CD4-positive, CD25-positive, alpha-beta regulatory T cell (primary cell): Measurements from ENCODE around the gene PDCD2. TPM values are rescaled to one million over a fixed set of nuclear protein-coding genes. Genes with fewer than 3 reads are reported as not detected.

Experiments
- ATAC-seq, 2 donors: fragments of 150-1000 bp; cut with Tn5 transposase; one replicate each; pipeline ENCODE4 v1.10.0; 2021; ENCODE audit warnings: low read depth in 2 of 2, moderate number of reproducible peaks in 2 of 2, moderate library complexity in 1 of 2
- DNase-seq, 3 donors: peaks; one replicate each; pipeline versions ENCODE4 v3.0.0 to v3.0.0-alpha.2; 2012 to 2022; ENCODE audit warnings: mixed read lengths in 1 of 3
- H3K27ac ChIP-seq: one replicate; pipeline ENCODE4 v1.7.0; 2013; ENCODE audit warnings: mild to moderate bottlenecking, low read length; ENCODE audit not compliant: insufficient read depth, poor library complexity, severe bottlenecking
- H3K27me3 ChIP-seq: one replicate; pipeline ENCODE4 v1.7.0; 2013; ENCODE audit warnings: low read length; ENCODE audit not compliant: control insufficient read depth, insufficient read depth
- H3K36me3 ChIP-seq: one replicate; pipeline ENCODE4 v1.7.0; 2013; ENCODE audit warnings: mild to moderate bottlenecking, low read length, moderate library complexity; ENCODE audit not compliant: control insufficient read depth, insufficient read depth
- H3K4me1 ChIP-seq: 2 replicates; pipeline ENCODE4 v1.7.0; 2013; ENCODE audit warnings: mild to moderate bottlenecking, low read length; ENCODE audit not compliant: insufficient read depth, control insufficient read depth, poor library complexity, severe bottlenecking
- H3K4me3 ChIP-seq: one replicate; pipeline ENCODE4 v1.7.0; 2013; ENCODE audit warnings: low read depth, mild to moderate bottlenecking, low read length, moderate library complexity
- H3K9me3 ChIP-seq, 2 experiments: 1 replicate in 1 of 2; 2 replicates in 1 of 2; pipeline ENCODE4 v1.7.0; 2013; ENCODE audit warnings: low read length in 2 of 2, mild to moderate bottlenecking in 1 of 2, moderate library complexity in 1 of 2; ENCODE audit not compliant: control insufficient read depth in 2 of 2
- H3K27ac Mint-ChIP-seq, 3 donors: one replicate each; pipeline ENCODE4 v1.8.0; 2020 to 2022; ENCODE audit warnings: mild to moderate bottlenecking in 3 of 3, mixed read lengths in 3 of 3, moderate library complexity in 2 of 3
- H3K27me3 Mint-ChIP-seq: one replicate; pipeline ENCODE4 v1.8.0; 2022; ENCODE audit warnings: mild to moderate bottlenecking, mixed read lengths
- H3K36me3 Mint-ChIP-seq: one replicate; pipeline ENCODE4 v1.8.0; 2020; ENCODE audit warnings: mixed read lengths
- H3K4me1 Mint-ChIP-seq, 4 donors: one replicate each; pipeline ENCODE4 v1.8.0; 2020 to 2022; ENCODE audit warnings: mixed read lengths in 4 of 4, mild to moderate bottlenecking in 1 of 4
- H3K4me3 Mint-ChIP-seq, 4 donors: one replicate each; pipeline ENCODE4 v1.8.0; 2020 to 2022; ENCODE audit warnings: mild to moderate bottlenecking in 4 of 4, mixed read lengths in 4 of 4, moderate library complexity in 3 of 4
- H3K9me3 Mint-ChIP-seq, 7 donors: one replicate each; pipeline ENCODE4 v1.8.0; 2020 to 2022; ENCODE audit warnings: mixed read lengths in 7 of 7, mild to moderate bottlenecking in 3 of 7, moderate library complexity in 2 of 7
- polyA plus RNA-seq, 4 donors: library from polyadenylated mRNA; unstranded; fragments of 300-500 nt; fragmentation: Illumina TruSeq; gene quantifications; one replicate each; pipeline ENCODE4 v1.2.3, GENCODE V29; 2021
- total RNA-seq: library from RNA; stranded (reverse); gene quantifications from one replicate; pipeline ENCODE4 v1.2.3, GENCODE V29; 2022

Gene PDCD2
- total and polyA plus RNA-seq, 5 donors from 2014 or later, result 50.6 to 135 (median 124) TPM

DNA sequence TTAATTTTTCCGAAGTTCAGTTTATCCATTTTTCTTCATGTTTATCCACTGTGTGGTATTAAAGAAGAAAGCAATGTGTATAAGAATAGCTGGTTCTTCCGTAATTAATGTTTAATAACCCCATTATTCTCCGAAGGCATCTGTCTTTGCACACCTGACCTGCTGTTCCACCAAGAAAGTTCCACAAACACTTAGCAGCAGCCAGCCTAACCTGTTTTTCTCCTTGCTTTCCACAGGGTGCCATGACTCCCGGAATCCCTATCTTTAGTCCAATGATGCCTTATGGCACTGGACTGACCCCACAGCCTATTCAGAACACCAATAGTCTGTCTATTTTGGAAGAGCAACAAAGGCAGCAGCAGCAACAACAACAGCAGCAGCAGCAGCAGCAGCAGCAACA is 22.9 kb downstream of the PDCD2 start:
- ATAC-seq, result no peak
- H3K36me3 ChIP-seq, result peaks cover 58% of the 10 kb centered on the region
- no peak overlapping the region for H3K4me3 Mint-ChIP-seq

DNA sequence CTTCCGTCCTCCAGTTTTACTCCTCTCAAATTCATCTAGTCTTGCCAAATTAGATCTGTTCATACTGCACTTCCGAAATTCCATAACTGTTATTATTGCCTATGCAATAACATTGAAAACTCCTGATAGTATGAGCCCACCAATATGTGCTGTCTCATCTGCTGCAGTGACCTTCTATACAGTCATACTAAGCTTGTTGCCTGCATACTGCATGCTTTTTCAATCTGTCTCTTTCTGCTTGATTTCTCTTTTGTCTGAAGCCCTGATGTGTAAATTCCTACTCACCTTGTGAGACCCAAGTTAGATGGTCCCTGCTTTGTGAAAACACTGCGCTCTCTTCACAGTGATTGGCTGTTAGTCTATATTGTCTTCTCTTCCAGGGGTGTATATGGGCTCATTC is 29.1 kb downstream of the PDCD2 start:
- H3K27me3 Mint-ChIP-seq, result no peaks in the 10 kb centered on the region
- H3K9me3 Mint-ChIP-seq, result no peaks in the 10 kb centered on the region
- Histone ChIP-seq H3K27me3 (no peaks in the 10 kb centered on the region), H3K36me3 (peaks cover 12% of the 10 kb centered on the region), H3K4me3 (peak overlapping the region; percentile 77), H3K27ac (no peak overlapping the region), H3K4me1 (peaks cover 35% of the 10 kb centered on the region), H3K9me3 (no peaks in the 10 kb centered on the region)
- H3K4me3 Mint-ChIP-seq, result no peak overlapping the region
- peaks cover 15% of the 10 kb centered on the region for H3K36me3 Mint-ChIP-seq
- peaks cover 0 to 40% (median 27%) of the 10 kb centered on the region in 4 donors for H3K4me1 Mint-ChIP-seq
- DNase-seq (no peak), ATAC-seq (no peak)
- H3K27ac Mint-ChIP-seq, result no peak overlapping the region

More for the DNA sequence above, 22.9 kb downstream of the PDCD2 start:
- Histone ChIP-seq H3K9me3 (no peaks in the 10 kb centered on the region), H3K4me1 (no peaks in the 10 kb centered on the region), H3K27ac (no peak overlapping the region), H3K4me3 (no peak overlapping the region), H3K27me3 (no peaks in the 10 kb centered on the region)
- Mint-ChIP-seq H3K9me3 (no peaks in the 10 kb centered on the region), H3K4me1 (peaks cover 17 to 51% (median 31%) of the 10 kb centered on the region in 4 donors), H3K27ac (no peak overlapping the region), H3K36me3 (peaks cover 31% of the 10 kb centered on the region), H3K27me3 (no peaks in the 10 kb centered on the region)
- DNase-seq, result no peak

DNA sequence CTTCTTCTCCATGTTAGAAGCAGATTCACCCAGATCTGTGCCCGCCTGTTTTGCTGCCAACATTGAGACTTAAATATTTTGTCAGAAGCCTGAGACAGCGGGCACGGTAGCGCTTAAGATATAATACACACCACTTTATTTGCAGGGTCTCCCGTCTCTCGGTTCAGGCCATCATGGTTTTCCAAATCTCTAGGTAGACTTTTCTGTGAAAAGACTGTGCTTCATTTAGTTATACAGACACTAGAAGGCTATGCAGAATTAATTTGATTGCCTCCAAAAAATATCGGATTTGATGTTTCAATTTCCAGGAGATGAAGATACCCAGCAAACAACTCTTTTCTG is 29.7 kb downstream of the PDCD2 start:
- no peaks in the 10 kb centered on the region for H3K9me3 ChIP-seq
- peaks cover 12% of the 10 kb centered on the region for H3K36me3 ChIP-seq

GRCh38 chr6:170554013-170554795 is 30.2 kb downstream of the PDCD2 start, which contains the start of gene TBP:
TSS of gene TBP (plus strand) at chr6:170554369. CDS start at chr6:170557030, 2,661 bp downstream.
- Histone ChIP-seq H3K4me1 (peaks cover 43% of the 10 kb centered on the region), H3K9me3 (no peaks in the 10 kb centered on the region), H3K27ac (peak within 1 kb of the TSS; percentile 99), H3K36me3 (peaks cover 15% of the 10 kb centered on the region), H3K4me3 (peak within 1 kb of the TSS; percentile 99), H3K27me3 (no peaks in the 10 kb centered on the region)
- H3K36me3 Mint-ChIP-seq, result peaks cover 11% of the 10 kb centered on the region
- no peaks in the 10 kb centered on the region for H3K27me3 Mint-ChIP-seq
- peaks cover 0 to 42% (median 33%) of the 10 kb centered on the region in 4 donors for H3K4me1 Mint-ChIP-seq
- DNase-seq (peak; percentile 97 to 99 (median 97)), ATAC-seq (peak; percentile 96 to 97)
- H3K9me3 Mint-ChIP-seq, result no peaks in the 10 kb centered on the region
- H3K27ac Mint-ChIP-seq, result no peak within 1 kb of the TSS
- H3K4me3 Mint-ChIP-seq, result no peak within 1 kb of the TSS

More for the DNA sequence above, 29.7 kb downstream of the PDCD2 start:
- no peak for ATAC-seq
- Mint-ChIP-seq H3K9me3 (no peaks in the 10 kb centered on the region), H3K27me3 (no peaks in the 10 kb centered on the region), H3K4me1 (peaks cover 0 to 41% (median 30%) of the 10 kb centered on the region in 4 donors), H3K36me3 (peaks cover 12% of the 10 kb centered on the region), H3K27ac (no peak overlapping the region), H3K4me3 (no peak overlapping the region)
- no peak for DNase-seq
- no peaks in the 10 kb centered on the region for H3K27me3 ChIP-seq
- peak overlapping the region; percentile 77 for H3K4me3 ChIP-seq
- peak overlapping the region; percentile 99 for H3K27ac ChIP-seq
- peaks cover 41% of the 10 kb centered on the region for H3K4me1 ChIP-seq

GRCh38 chr6:170553534-170554012 is 30.9 kb downstream of the PDCD2 start:
- Histone ChIP-seq H3K36me3 (peaks cover 19% of the 10 kb centered on the region), H3K4me1 (peaks cover 46% of the 10 kb centered on the region), H3K9me3 (no peaks in the 10 kb centered on the region), H3K27me3 (no peaks in the 10 kb centered on the region), H3K4me3 (peak overlapping the region; percentile 99), H3K27ac (peak overlapping the region; percentile 99)
- Mint-ChIP-seq H3K36me3 (peaks cover 13% of the 10 kb centered on the region), H3K27me3 (no peaks in the 10 kb centered on the region), H3K27ac (no peak overlapping the region), H3K4me1 (peaks cover 3 to 42% (median 34%) of the 10 kb centered on the region in 4 donors), H3K9me3 (no peaks in the 10 kb centered on the region), H3K4me3 (no peak overlapping the region)
- DNase-seq, result no peak
- ATAC-seq, result peak; percentile 66 to 67

- no peaks in the 10 kb centered on the region for H3K9me3 Mint-ChIP-seq
- Histone ChIP-seq H3K4me1 (peaks cover 48% of the 10 kb centered on the region), H3K27ac (peak within 1 kb of the TSS; percentile 99), H3K4me3 (peak within 1 kb of the TSS; percentile 99), H3K36me3 (peaks cover 18% of the 10 kb centered on the region), H3K27me3 (no peaks in the 10 kb centered on the region), H3K9me3 (no peaks in the 10 kb centered on the region)
- peaks cover 8 to 44% (median 33%) of the 10 kb centered on the region in 4 donors for H3K4me1 Mint-ChIP-seq
- H3K27me3 Mint-ChIP-seq, result no peaks in the 10 kb centered on the region
- peaks cover 12% of the 10 kb centered on the region for H3K36me3 Mint-ChIP-seq
- no peak within 1 kb of the TSS for H3K4me3 Mint-ChIP-seq
- no peak within 1 kb of the TSS for H3K27ac Mint-ChIP-seq
- peak in 1 of 2 donors; percentile 17 for ATAC-seq
- peak; percentile 77 to 90 (median 78) for DNase-seq
Observed at GRCh38 chr6:170552765-170553533, 31.5 kb downstream of the PDCD2 start, which contains the start of gene PSMB1. TSS of gene PSMB1 (minus strand) at chr6:170553307. CDS start at chr6:170553242, 65 bp downstream.

DNA sequence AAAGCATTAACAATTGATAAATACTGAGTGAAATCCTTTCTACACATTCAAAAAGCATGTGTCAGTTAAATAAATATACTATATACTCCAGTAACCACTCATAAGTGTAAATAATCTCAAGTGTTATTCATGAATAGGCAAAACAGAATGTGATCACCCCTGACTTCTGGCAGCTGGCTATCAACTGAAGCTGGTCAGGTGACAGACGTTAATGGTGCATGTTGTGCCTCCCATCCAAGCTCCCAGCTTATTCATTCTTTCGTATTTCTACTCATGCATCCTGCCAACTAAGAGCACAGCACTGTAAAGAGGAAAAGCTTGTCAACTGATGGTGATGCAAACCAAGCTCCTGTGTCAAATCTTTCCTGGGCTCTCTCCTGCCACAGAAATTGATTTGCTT is 39.0 kb downstream of the PDCD2 start:
- Mint-ChIP-seq H3K27me3 (no peaks in the 10 kb centered on the region), H3K9me3 (no peaks in the 10 kb centered on the region), H3K4me1 (peaks cover 28 to 53% (median 38%) of the 10 kb centered on the region in 4 donors), H3K36me3 (peaks cover 41% of the 10 kb centered on the region), H3K27ac (no peak overlapping the region), H3K4me3 (no peak overlapping the region)
- Histone ChIP-seq H3K9me3 (no peaks in the 10 kb centered on the region), H3K4me1 (peaks cover 14% of the 10 kb centered on the region), H3K27me3 (no peaks in the 10 kb centered on the region), H3K27ac (no peak overlapping the region), H3K4me3 (no peak overlapping the region), H3K36me3 (peaks cover 83% of the 10 kb centered on the region)
- no peak for ATAC-seq
- DNase-seq, result no peak
